Measurements from ENCODE around the gene USP38. TPM values are rescaled to one million over a fixed set of nuclear protein-coding genes. Genes with fewer than 3 reads are reported as not detected.
"Not testable (repeated sequence)": the region's sequence is repeated elsewhere in the genome, so short reads cannot be mapped to it uniquely, and the experiment has no call there.

Gene USP38
- total RNA-seq, 2 experiments from 2014 or later: 23.7 to 24.2 TPM

DNA sequence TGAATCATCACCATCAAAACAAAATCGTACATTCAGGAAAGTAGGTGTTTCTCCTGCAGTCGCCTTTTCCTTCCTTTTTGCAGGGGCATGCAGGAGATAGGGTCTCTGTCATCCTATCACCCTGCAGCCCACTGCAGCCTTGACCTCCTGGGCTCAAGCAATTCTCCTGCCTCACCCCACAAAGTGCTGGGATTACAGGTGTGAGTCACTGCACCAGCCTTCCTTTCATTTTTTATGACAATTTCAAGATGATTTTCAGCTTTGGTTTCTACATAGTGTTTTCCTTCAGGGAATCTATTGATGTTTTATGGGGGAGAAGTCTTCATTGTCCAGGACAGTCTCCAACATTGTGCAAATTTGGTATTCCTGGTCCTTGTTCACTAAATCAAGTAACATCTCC is 71.7 kb downstream of the USP38 start:
- DNase-seq (no peak), ATAC-seq (ENCODE audit: low read depth) (no peak)
- Mint-ChIP-seq H3K9me3 (peaks cover 1% of the 10 kb centered on the region), H3K4me1 (peaks cover 1% of the 10 kb centered on the region), H3K4me3 (no peak overlapping the region), H3K27ac (no peak overlapping the region), H3K27me3 (no peaks in the 10 kb centered on the region), H3K36me3 (peaks cover 5% of the 10 kb centered on the region)
- POLR2A ChIA-PET: no interaction called here

GRCh38 chr4:143257356-143257755 is 72.6 kb downstream of the USP38 start:
- POLR2A ChIA-PET: no interaction called here
- no peak overlapping the region for H3K4me3 Mint-ChIP-seq
- no peak for ATAC-seq (ENCODE audit: low read depth)
- peaks cover 5% of the 10 kb centered on the region for H3K36me3 Mint-ChIP-seq
- peaks cover 1% of the 10 kb centered on the region for H3K9me3 Mint-ChIP-seq
- H3K4me1 Mint-ChIP-seq: peaks cover 1% of the 10 kb centered on the region
- H3K27ac Mint-ChIP-seq: no peak overlapping the region
- DNase-seq: no peak
- H3K27me3 Mint-ChIP-seq: peaks cover 4% of the 10 kb centered on the region

GRCh38 chr4:143260750-143261149 is 76.0 kb downstream of the USP38 start:
- H3K27me3 Mint-ChIP-seq: peaks cover 8% of the 10 kb centered on the region
- H3K9me3 Mint-ChIP-seq: peaks cover 1% of the 10 kb centered on the region
- ATAC-seq (ENCODE audit: low read depth) (no peak), DNase-seq (no peak)
- peaks cover 4% of the 10 kb centered on the region for H3K36me3 Mint-ChIP-seq
- POLR2A ChIA-PET: no interaction called here
- H3K4me1 Mint-ChIP-seq: peaks cover 1% of the 10 kb centered on the region
- no peak overlapping the region for H3K4me3 Mint-ChIP-seq
- no peak overlapping the region for H3K27ac Mint-ChIP-seq

GRCh38 chr4:143262838-143263237 is 78.1 kb downstream of the USP38 start:
- POLR2A ChIA-PET: no interaction called here
- H3K27ac Mint-ChIP-seq: no peak overlapping the region
- peaks cover 4% of the 10 kb centered on the region for H3K9me3 Mint-ChIP-seq
- DNase-seq: no peak
- peaks cover 4% of the 10 kb centered on the region for H3K36me3 Mint-ChIP-seq
- H3K27me3 Mint-ChIP-seq: peaks cover 8% of the 10 kb centered on the region
- peaks cover 1% of the 10 kb centered on the region for H3K4me1 Mint-ChIP-seq
- no peak for ATAC-seq (ENCODE audit: low read depth)
- H3K4me3 Mint-ChIP-seq: no peak overlapping the region

DNA sequence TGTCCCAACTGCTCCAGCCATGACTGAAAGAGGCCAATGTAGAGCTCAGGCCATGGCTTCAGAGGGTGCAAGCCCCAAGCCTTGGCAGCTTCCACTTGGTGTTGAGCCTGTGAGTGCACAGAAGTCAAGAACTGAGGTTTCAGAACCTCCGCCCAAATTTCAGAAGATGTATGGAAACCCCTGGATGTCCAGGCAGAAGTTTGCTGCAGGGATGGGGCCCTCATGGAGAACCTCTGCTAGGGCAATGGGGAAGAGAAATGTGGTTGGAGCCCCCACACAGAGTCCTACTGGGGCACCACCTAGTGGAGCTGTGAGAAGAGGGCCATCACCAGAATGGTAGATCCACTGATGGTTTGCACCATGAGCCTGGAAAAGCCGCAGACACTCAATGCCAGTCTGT is 83.0 kb downstream of the USP38 start:
- H3K4me1 Mint-ChIP-seq; DNase-seq; ATAC-seq (ENCODE audit: low read depth); H3K4me3 Mint-ChIP-seq; H3K9me3 Mint-ChIP-seq; H3K36me3 Mint-ChIP-seq; POLR2A ChIA-PET; H3K27ac Mint-ChIP-seq; H3K27me3 Mint-ChIP-seq: not testable (repeated sequence)

GRCh38 chr4:143270256-143270838 is 85.6 kb downstream of the USP38 start:
- POLR2A ChIA-PET: no interaction called here
- H3K27me3 Mint-ChIP-seq: no peaks in the 10 kb centered on the region
- peaks cover 2% of the 10 kb centered on the region for H3K9me3 Mint-ChIP-seq
- no peak for ATAC-seq (ENCODE audit: low read depth)
- H3K4me1 Mint-ChIP-seq: no peaks in the 10 kb centered on the region
- no peaks in the 10 kb centered on the region for H3K36me3 Mint-ChIP-seq
- DNase-seq: no peak
- H3K27ac Mint-ChIP-seq: no peak overlapping the region
- H3K4me3 Mint-ChIP-seq: no peak overlapping the region

Other genes with a start within 250 kb of the USP38 start
- gene GAB1, start 152.0 kb downstream of the USP38 start, total RNA-seq: under 1 TPM; 0.62 to 0.80 TPM